Transverse colon (tissue), 4 donors: Measurements from ENCODE around the gene S1PR4. TPM values are rescaled to one million over a fixed set of nuclear protein-coding genes. Genes with fewer than 3 reads are reported as not detected.
"Not testable (repeated sequence)": the region's sequence is repeated elsewhere in the genome, so short reads cannot be mapped to it uniquely, and the experiment has no call there.

Experiments used
- DNase-seq: peaks from one replicate; pipeline ENCODE4 v3.0.0-alpha.2; 2019
- H3K27ac ChIP-seq, 4 donors: fragments of 200-600 bp; sonication (generic); 2 replicates each; pipeline ENCODE4 v1.5.1; 2016 to 2018; ENCODE audit warnings: inconsistent platforms in 4 of 4
- H3K27me3 ChIP-seq: fragments of 200-600 bp; sonication (generic); 2 replicates; pipeline ENCODE4 v1.5.1; 2017; ENCODE audit warnings: inconsistent platforms
- H3K36me3 ChIP-seq, 4 donors: fragments of 200-600 bp; sonication (generic); 2 replicates each; pipeline ENCODE4 v1.5.1; 2017 to 2019; ENCODE audit warnings: inconsistent platforms in 4 of 4
- H3K4me1 ChIP-seq, 4 donors: fragments of 200-600 bp; sonication (generic); 2 replicates each; pipeline ENCODE4 v1.5.1; 2017 to 2020; ENCODE audit warnings: inconsistent platforms in 4 of 4
- H3K4me3 ChIP-seq, 4 donors: fragments of 200-600 bp; sonication (generic); 1 replicate in 1 of 4; 2 replicates in 3 of 4; pipeline versions ENCODE4 v1.5.1 to v1.6.1; 2017 to 2019; ENCODE audit warnings: inconsistent platforms in 4 of 4
- H3K9me3 ChIP-seq, 2 donors: fragments of 200-600 bp; sonication (generic); 2 replicates each; pipeline ENCODE4 v1.5.1; 2017 to 2019; ENCODE audit warnings: inconsistent platforms in 2 of 2
- CTCF ChIP-seq, 5 experiments: fragments of 200-600 bp in 3 of 5; fragments of 450-650 bp in 2 of 5; sonication (generic) in 3 of 5; IDR thresholded peaks; 1 replicate in 2 of 5; 2 replicates in 3 of 5; pipeline ENCODE4 v1.5.1; 2016 to 2017; ENCODE audit warnings: antibody characterized with exemption in 5 of 5, inconsistent platforms in 3 of 5, mild to moderate bottlenecking in 2 of 5, moderate library complexity in 1 of 5
- EP300 ChIP-seq: sonication (generic); formaldehyde crosslinking; IDR thresholded peaks from one replicate; pipeline ENCODE4 v1.6.1; 2017; ENCODE audit warnings: antibody characterized with exemption, low read depth
- POLR2A ChIP-seq: fragments of 450-650 bp; IDR thresholded peaks from one replicate; pipeline ENCODE4 v1.6.1; 2016; ENCODE audit warnings: antibody characterized with exemption, mild to moderate bottlenecking, moderate library complexity
- POLR2AphosphoS5 ChIP-seq, 3 donors: sonication (generic); formaldehyde crosslinking; IDR thresholded peaks; one replicate each; pipeline ENCODE4 v1.6.1; 2016; ENCODE audit warnings: antibody characterized with exemption in 3 of 3
- WGBS, 2 donors: methylation state at CpG; one replicate each; pipeline ENCODE4 v1.1.5; 2018; ENCODE audit warnings: low coverage in 1 of 2; 5-methylcytosine and 5-hydroxymethylcytosine counted together
- in situ Hi-C, 4 donors: fragments of 200-750 bp; cut with MboI; loops; one replicate each; pipeline versions ENCODE4 v1.15.0 to v1.15.1; 2017; ENCODE audit warnings: low sequenced_read_pairs in 3 of 4, low pct_ligation_motif_present in 1 of 4, low pct_unique_long_range_greater_than_20kb in 1 of 4
- intact Hi-C: fragments of 100-400 bp; cut with DNase I; formaldehyde crosslinking; loops from one replicate; pipeline ENCODE4 v1.15.1; 2023; ENCODE audit warnings: low total_unique reads
- total RNA-seq, 4 donors: library from RNA; depleted of rRNA; stranded (reverse); fragments of >200 nt; gene quantifications; one replicate each; pipeline ENCODE4 v1.1.0, GENCODE V29; 2016

S1PR4 gene
- total RNA-seq, 4 donors from 2014 or later, result 0.68 to 14.6 (median 6.0) TPM; not detected in 1

DNA sequence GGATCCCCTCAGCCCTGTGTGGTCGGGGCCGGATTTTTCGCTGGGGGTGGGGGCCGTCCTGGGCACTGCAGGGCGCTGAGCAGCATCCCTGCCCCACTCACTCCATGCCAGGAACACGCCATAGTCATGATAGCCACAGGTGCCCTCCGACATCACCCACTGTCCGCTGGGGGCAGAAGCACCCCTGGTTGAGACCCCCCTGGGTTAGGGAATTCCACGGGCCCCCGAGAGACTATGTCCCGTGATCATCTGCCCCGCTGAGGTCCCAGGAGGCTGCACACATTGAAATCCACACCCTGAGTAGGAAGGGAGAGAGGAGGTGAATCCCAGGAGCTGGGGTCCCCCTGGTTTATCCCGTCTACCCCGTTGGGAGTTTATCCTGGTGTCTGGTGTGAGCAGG, 23.3 kb downstream of the S1PR4 start:
- WGBS, 2 donors, result 92% methylated on average over 14 of the region's 14 CpGs; no CpG with 5 or more reads in 1 of the 2 donors
- no peak for DNase-seq

DNA sequence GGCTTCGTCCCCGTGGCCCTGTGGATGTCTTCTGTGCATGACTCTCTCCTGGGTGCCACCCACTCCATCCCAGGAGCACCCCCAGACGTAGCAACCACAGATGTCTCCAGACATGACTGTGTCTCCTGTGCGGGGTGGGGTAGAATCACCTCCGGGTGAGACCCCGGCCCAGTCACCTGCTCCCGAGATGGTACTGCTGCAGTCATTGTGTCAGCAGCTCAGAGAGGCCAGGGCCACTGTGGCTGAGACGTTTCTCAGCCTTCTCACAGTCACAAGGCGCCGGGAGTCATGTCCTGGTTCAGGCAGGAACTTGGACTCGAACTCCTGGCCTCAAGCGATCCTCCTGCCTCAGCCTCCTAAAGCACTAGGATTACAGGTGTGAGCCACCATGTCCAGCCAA, 23.8 kb downstream of the S1PR4 start:
- Histone ChIP-seq H3K27ac (no peak overlapping the region), H3K36me3 (peaks cover 0 to 27% (median 3%) of the 10 kb centered on the region in 4 donors), H3K4me1 (no peaks in the 10 kb centered on the region), H3K27me3 (no peaks in the 10 kb centered on the region), H3K4me3 (no peak overlapping the region), H3K9me3 (no peaks in the 10 kb centered on the region)
- in situ Hi-C loops (no loop called here), intact Hi-C loops (no loop called here)
- DNase-seq, result no peak
- 85% methylated on average over 12 of the region's 12 CpGs; no CpG with 5 or more reads in 1 of the 2 donors for WGBS, 2 donors
- TF ChIP-seq CTCF (IDR thresholded peaks at IDR 0.05) (no peak), POLR2AphosphoS5 (IDR thresholded peaks at IDR 0.05) (no peak), POLR2A (no peak), EP300 (no peak)

More for the DNA sequence above, 23.3 kb downstream of the S1PR4 start:
- Histone ChIP-seq H3K36me3 (peaks cover 0 to 24% (median 5%) of the 10 kb centered on the region in 4 donors), H3K9me3 (no peaks in the 10 kb centered on the region), H3K4me1 (no peaks in the 10 kb centered on the region), H3K27me3 (no peaks in the 10 kb centered on the region), H3K4me3 (no peak overlapping the region), H3K27ac (no peak overlapping the region)
- intact Hi-C loops, result no loop called here
- TF ChIP-seq POLR2AphosphoS5 (IDR thresholded peaks at IDR 0.05), result no peak
- in situ Hi-C loops, result no loop called here

GRCh38 chr19:3202895-3203294, 24.3 kb downstream of the S1PR4 start:
- H3K9me3 ChIP-seq, H3K27me3 ChIP-seq, H3K4me1 ChIP-seq, in situ Hi-C loops, H3K27ac ChIP-seq, DNase-seq, intact Hi-C loops, H3K4me3 ChIP-seq: not testable (repeated sequence)
- peaks cover 0 to 33% (median 3%) of the 10 kb centered on the region in 4 donors for H3K36me3 ChIP-seq
- 94% methylated on average over 7 of the region's 7 CpGs; no CpG with 5 or more reads in 1 of the 2 donors for WGBS, 2 donors

- H3K27ac ChIP-seq, result no peak overlapping the region
- H3K36me3 ChIP-seq, result peaks cover 0 to 34% (median 3%) of the 10 kb centered on the region in 4 donors
- no peaks in the 10 kb centered on the region for H3K4me1 ChIP-seq
- H3K4me3 ChIP-seq, result no peak overlapping the region
- 92% methylated on average over 37 of the region's 43 CpGs; no CpG with 5 or more reads in 1 of the 2 donors for WGBS, 2 donors
- DNase-seq, result no peak
- in situ Hi-C loops (no loop called here), intact Hi-C loops (no loop called here)
- no peaks in the 10 kb centered on the region for H3K9me3 ChIP-seq
- TF ChIP-seq POLR2AphosphoS5 (IDR thresholded peaks at IDR 0.05) (no peak), POLR2A (no peak), CTCF (IDR thresholded peaks at IDR 0.05) (no peak), EP300 (no peak)
- no peaks in the 10 kb centered on the region for H3K27me3 ChIP-seq
Observed at GRCh38 chr19:3203805-3204645, 25.5 kb downstream of the S1PR4 start.

GRCh38 chr19:3204646-3205275, 26.2 kb downstream of the S1PR4 start:
- intact Hi-C loops, result no loop called here
- H3K27ac ChIP-seq, result no peak overlapping the region
- in situ Hi-C loops, result no loop called here
- H3K27me3 ChIP-seq, result no peaks in the 10 kb centered on the region
- TF ChIP-seq CTCF (IDR thresholded peaks at IDR 0.05), result no peak
- no peak for TF ChIP-seq POLR2A
- no peak for TF ChIP-seq EP300
- no peak for TF ChIP-seq POLR2AphosphoS5 (IDR thresholded peaks at IDR 0.05)
- WGBS, 2 donors, result 95% methylated on average over 35 of the region's 35 CpGs; no CpG with 5 or more reads in 1 of the 2 donors
- no peaks in the 10 kb centered on the region for H3K4me1 ChIP-seq
- H3K4me3 ChIP-seq, result no peak overlapping the region
- H3K36me3 ChIP-seq, result peaks cover 0 to 34% (median 3%) of the 10 kb centered on the region in 4 donors
- DNase-seq, result no peak
- no peaks in the 10 kb centered on the region for H3K9me3 ChIP-seq
